ENCODE measurements around the gene ARHGAP21.
"Not testable (repeated sequence)": the region's sequence is repeated elsewhere in the genome, so short reads cannot be mapped to it uniquely, and the experiment has no call there.

GRCh38 chr10:24658319-24658718 lies 65.4 kb downstream of the ARHGAP21 start:
- TF ChIP-seq POLR2AphosphoS5 (IDR thresholded peaks at IDR 0.05; ENCODE audit: borderline replicate concordance, low read depth, low read length); EZH2 (IDR thresholded peaks at IDR 0.05); FOXP2 (optimal IDR thresholded peaks at IDR 0.05; ENCODE audit: control extremely low read depth, extremely low read length, insufficient read depth): not testable (repeated sequence)

Data from SK-N-MC (cell line).